Measurements from ENCODE around the gene TOP1. TPM values are rescaled to one million over a fixed set of nuclear protein-coding genes. Genes with fewer than 3 reads are reported as not detected.
A peak's percentile ranks its signal among the peaks of the same experiment; 100 is the strongest.
"Not testable (repeated sequence)": the region's sequence is repeated elsewhere in the genome, so short reads cannot be mapped to it uniquely, and the experiment has no call there.

TOP1 gene
- total RNA-seq, 1 donor from 2014 or later = 72.7 TPM

DNA sequence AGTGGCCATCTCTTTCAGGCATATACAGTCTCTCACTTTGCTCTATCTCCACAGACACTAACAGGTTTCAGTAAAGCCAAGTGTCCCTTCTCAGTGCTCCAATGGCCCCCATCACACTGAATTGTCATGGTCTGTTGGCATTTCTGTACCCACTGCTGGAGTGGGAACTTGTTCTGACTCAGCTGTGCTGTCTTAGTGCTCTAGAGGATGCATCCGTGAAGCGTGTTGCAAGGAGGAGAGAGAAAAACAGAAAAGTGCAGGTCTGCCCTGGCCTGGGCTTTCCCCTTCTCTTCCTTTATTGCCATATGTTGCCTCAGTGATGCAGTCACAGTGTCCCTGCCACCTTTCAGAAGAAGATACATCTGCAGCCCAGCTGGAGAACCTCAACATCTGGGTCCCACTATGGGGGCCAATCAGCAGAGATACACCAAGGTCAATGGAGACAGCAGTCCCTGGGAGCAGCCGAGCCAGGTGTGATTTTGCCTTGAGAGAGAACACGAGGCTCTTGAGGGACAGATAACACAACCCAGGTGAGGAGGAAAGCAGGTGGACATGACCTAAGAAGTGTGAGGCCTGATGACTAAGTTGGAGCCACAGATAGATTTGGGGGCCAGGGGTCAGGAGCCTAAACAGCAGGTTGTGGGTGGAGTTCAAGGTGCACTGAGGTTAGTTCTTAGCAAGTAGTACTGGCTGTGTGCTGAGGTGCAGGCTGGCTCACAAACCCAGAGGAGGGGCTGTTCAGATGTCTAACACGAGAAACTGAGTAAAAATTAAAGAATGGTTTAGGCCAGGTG is 103.2 kb downstream of the TOP1 start:
- Mint-ChIP-seq H3K27me3 (ENCODE audit: unreplicated experiment) (peaks cover 8% of the 10 kb centered on the region), H3K4me1 (ENCODE audit: unreplicated experiment) (peaks cover 10% of the 10 kb centered on the region), H3K9me3 (ENCODE audit: unreplicated experiment) (no peaks in the 10 kb centered on the region), H3K27ac (ENCODE audit: unreplicated experiment) (no peak overlapping the region), H3K4me3 (ENCODE audit: unreplicated experiment) (no peak overlapping the region), H3K36me3 (ENCODE audit: low read depth, unreplicated experiment) (peaks cover 22% of the 10 kb centered on the region)
- DNase-seq (ENCODE audit: low spot score) = no peak
- no peak for TF ChIP-seq CTCF (IDR thresholded peaks at IDR 0.05; ENCODE audit: unreplicated experiment)

DNA sequence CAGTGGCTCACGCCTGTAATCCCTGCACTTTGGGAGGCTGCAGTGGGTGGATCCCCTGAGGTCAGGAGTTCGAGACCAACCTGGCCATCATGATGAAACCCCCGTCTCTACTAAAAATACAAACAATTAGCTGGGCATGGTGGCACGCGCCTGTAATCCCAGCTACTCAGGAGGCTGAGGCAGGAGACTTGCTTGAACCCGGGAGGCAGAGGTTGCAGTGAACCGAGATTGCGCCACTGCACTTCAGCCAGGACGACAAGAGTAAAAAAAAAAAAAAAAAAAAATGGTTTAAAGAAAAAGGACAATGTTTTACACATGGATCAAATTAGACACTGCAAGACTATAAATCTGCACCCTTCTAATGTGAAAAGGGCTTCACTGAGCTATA is 103.8 kb downstream of the TOP1 start:
- H3K27ac Mint-ChIP-seq (ENCODE audit: unreplicated experiment); H3K4me3 Mint-ChIP-seq (ENCODE audit: unreplicated experiment); H3K9me3 Mint-ChIP-seq (ENCODE audit: unreplicated experiment); H3K27me3 Mint-ChIP-seq (ENCODE audit: unreplicated experiment); DNase-seq (ENCODE audit: low spot score): not testable (repeated sequence)
- peaks cover 19% of the 10 kb centered on the region for H3K36me3 Mint-ChIP-seq (ENCODE audit: low read depth, unreplicated experiment)
- H3K4me1 Mint-ChIP-seq (ENCODE audit: unreplicated experiment) = peaks cover 10% of the 10 kb centered on the region

DNA sequence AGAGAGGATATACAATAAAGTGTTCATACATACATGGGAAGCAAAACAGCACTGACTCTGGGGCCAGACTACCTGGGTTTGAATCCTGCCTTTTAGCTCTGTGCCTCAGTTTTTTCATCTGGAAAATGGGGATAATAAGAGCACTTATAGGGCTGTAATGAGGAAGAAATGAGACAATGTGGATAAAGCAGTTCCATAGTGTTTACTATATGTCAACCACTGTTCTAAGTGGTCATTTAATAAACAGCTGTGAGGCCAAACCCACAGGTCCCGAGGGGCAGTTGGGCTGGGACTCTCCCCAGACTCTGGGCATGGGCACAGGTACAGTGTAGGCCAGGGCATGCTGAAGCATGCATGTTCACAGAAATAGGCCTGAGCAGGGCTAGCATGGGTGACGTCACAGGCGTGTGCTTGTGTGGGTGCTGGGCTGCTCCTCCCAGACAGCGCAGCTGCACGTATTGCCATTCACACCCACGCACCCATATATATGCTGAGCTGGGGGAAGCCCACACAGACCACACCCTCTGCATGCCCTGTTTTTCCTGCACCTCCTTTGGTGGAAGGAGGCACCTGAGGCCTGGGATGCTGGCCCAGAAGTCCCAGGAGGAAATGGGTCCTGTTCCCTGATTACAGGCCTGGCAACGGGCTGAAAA is 105.2 kb downstream of the TOP1 start:
- DNase-seq (ENCODE audit: low spot score) = no peak
- H3K4me3 Mint-ChIP-seq (ENCODE audit: unreplicated experiment) = no peak overlapping the region
- TF ChIP-seq CTCF (IDR thresholded peaks at IDR 0.05; ENCODE audit: unreplicated experiment) = no peak
- peak overlapping the region; percentile 24 for H3K27ac Mint-ChIP-seq (ENCODE audit: unreplicated experiment)
- H3K9me3 Mint-ChIP-seq (ENCODE audit: unreplicated experiment) = no peaks in the 10 kb centered on the region
- peaks cover 15% of the 10 kb centered on the region for H3K4me1 Mint-ChIP-seq (ENCODE audit: unreplicated experiment)
- H3K36me3 Mint-ChIP-seq (ENCODE audit: low read depth, unreplicated experiment) = peaks cover 22% of the 10 kb centered on the region
- H3K27me3 Mint-ChIP-seq (ENCODE audit: unreplicated experiment) = peaks cover 13% of the 10 kb centered on the region

GRCh38 chr20:41134362-41135186 is 106.0 kb downstream of the TOP1 start:
- Mint-ChIP-seq H3K36me3 (ENCODE audit: low read depth, unreplicated experiment) (peaks cover 29% of the 10 kb centered on the region), H3K27ac (ENCODE audit: unreplicated experiment) (no peak overlapping the region), H3K4me3 (ENCODE audit: unreplicated experiment) (peak overlapping the region; percentile 87), H3K4me1 (ENCODE audit: unreplicated experiment) (peaks cover 23% of the 10 kb centered on the region), H3K9me3 (ENCODE audit: unreplicated experiment) (no peaks in the 10 kb centered on the region), H3K27me3 (ENCODE audit: unreplicated experiment) (peaks cover 16% of the 10 kb centered on the region)
- no peak for TF ChIP-seq CTCF (IDR thresholded peaks at IDR 0.05; ENCODE audit: unreplicated experiment)
- no peak for DNase-seq (ENCODE audit: low spot score)

GRCh38 chr20:41135187-41135887 is 106.7 kb downstream of the TOP1 start:
- no peaks in the 10 kb centered on the region for H3K9me3 Mint-ChIP-seq (ENCODE audit: unreplicated experiment)
- peak overlapping the region; percentile 86 for H3K27ac Mint-ChIP-seq (ENCODE audit: unreplicated experiment)
- TF ChIP-seq CTCF (IDR thresholded peaks at IDR 0.05; ENCODE audit: unreplicated experiment) = peak; percentile 78
- DNase-seq (ENCODE audit: low spot score) = peak; percentile 64
- H3K36me3 Mint-ChIP-seq (ENCODE audit: low read depth, unreplicated experiment) = peaks cover 33% of the 10 kb centered on the region
- peak overlapping the region; percentile 87 for H3K4me3 Mint-ChIP-seq (ENCODE audit: unreplicated experiment)
- peaks cover 30% of the 10 kb centered on the region for H3K4me1 Mint-ChIP-seq (ENCODE audit: unreplicated experiment)
- peaks cover 18% of the 10 kb centered on the region for H3K27me3 Mint-ChIP-seq (ENCODE audit: unreplicated experiment)
